BLaER1 treated with 17β-estradiol and CSF1 and Interleukin-3, amounts not matched to agents 10 nM and 100 nM (cell line): ENCODE results near the gene WNT9B.

Experiments used
- H3K27ac ChIP-seq, 11 experiments: shearing (Covaris generic); formaldehyde crosslinking; 2 replicates each; pipeline ENCODE4 v1.8.1; 2022
- H3K27me3 ChIP-seq, 11 experiments: shearing (Covaris generic); formaldehyde crosslinking; 2 replicates each; pipeline ENCODE4 v1.8.1; 2022
- H3K36me3 ChIP-seq, 11 experiments: shearing (Covaris generic); formaldehyde crosslinking; 2 replicates each; pipeline ENCODE4 v1.8.1; 2022
- H3K4me1 ChIP-seq, 10 experiments: shearing (Covaris generic); formaldehyde crosslinking; 2 replicates each; pipeline ENCODE4 v1.8.1; 2022
- H3K4me2 ChIP-seq, 11 experiments: shearing (Covaris generic); formaldehyde crosslinking; 2 replicates each; pipeline ENCODE4 v1.8.1; 2022
- H3K4me3 ChIP-seq, 10 experiments: shearing (Covaris generic); formaldehyde crosslinking; 2 replicates each; pipeline ENCODE4 v1.8.1; 2022
- H3K9ac ChIP-seq, 11 experiments: shearing (Covaris generic); formaldehyde crosslinking; 2 replicates each; pipeline ENCODE4 v1.8.1; 2022
- H3K9me3 ChIP-seq, 11 experiments: shearing (Covaris generic); formaldehyde crosslinking; replicated peaks in 1 of 11; 2 replicates each; pipeline ENCODE4 v1.8.1; 2022
- H4K20me1 ChIP-seq, 11 experiments: shearing (Covaris generic); formaldehyde crosslinking; 2 replicates each; pipeline ENCODE4 v1.8.1; 2022
- Cebpa-rat ChIP-seq, 11 experiments: shearing (Covaris generic); IDR thresholded peaks; 2 replicates each; pipeline ENCODE4 v1.8.1; 2022

The WNT9B gene

DNA sequence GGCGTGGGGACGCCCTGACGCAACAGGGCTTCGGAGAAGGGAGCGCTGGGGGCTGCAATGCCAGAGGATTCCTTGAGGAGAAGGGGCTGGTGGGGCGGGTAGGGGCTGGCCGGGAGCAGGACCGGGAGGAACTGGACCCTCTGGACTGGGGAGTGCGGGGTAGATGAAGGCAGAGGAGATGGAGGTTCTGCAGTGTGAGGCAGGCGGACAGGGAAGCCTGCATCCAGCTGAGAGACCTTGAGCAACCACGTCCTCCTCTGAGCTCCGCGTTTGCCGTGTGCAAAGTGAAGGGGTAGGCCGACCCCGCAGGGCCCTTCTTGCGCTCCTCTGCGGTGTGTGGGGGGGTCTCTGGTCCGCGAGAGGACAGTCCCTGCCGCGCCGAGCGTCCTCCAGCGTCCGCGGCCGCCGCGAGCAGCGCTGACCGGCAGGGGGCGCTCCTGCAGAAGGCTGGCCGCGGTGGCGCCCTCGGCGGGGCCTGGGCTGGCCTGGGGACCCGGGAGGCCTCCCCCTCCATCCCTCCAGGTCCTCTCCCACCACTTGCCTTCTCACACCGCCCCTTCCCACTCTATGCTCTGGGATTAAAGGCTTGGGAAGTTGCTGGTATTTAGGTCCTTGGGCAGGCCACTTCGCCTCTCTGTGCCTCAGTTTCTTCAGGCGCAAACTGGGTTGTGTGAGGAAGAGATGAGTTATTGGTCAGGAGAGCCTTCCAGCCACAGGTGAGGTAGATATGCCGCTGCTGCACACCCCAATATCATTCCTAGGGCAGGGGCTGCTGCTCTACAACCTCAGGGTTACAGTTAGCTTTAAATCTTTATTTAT lies 9.6 kb upstream of the WNT9B start:
- Histone ChIP-seq H3K4me1 (peaks cover 5 to 19% (median 17%) of the 10 kb centered on the region in 10 experiments; a peak in 18 of 20 replicates), H3K27ac (no peak overlapping the region), H3K27me3 (peaks cover 0 to 15% (median 9%) of the 10 kb centered on the region in 11 experiments; a peak in 9 of 22 replicates), H3K9ac (no peak overlapping the region), H4K20me1 (no peaks in the 10 kb centered on the region), H3K4me3 (no peak overlapping the region), H3K4me2 (peak overlapping the region in 1 of 11 experiments; percentile 44; a peak in 1 of 22 replicates), H3K9me3 (peaks cover 7 to 30% (median 28%) of the 10 kb centered on the region in 11 experiments), H3K36me3 (no peaks in the 10 kb centered on the region)
- TF ChIP-seq Cebpa-rat (IDR thresholded peaks at IDR 0.05): no peak

DNA sequence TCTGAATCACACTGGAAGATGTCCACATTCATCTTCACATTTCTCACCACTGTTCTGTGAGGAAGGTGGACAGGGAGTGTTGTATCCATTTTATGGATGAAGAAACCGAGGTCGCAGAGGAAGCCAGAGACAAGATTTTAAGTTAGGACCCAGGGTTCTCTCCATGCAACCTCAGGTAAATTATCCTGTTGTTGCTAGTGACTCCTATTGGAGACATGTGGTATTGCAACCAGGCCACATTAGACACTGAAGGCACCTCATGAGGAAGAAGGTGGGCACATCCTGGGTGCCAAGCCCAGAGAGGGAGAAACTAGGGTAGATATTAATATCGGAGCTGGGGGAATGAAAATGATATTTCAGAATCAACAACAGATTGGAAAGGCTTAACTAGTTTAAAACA lies 8.5 kb upstream of the WNT9B start:
- no peaks in the 10 kb centered on the region for H3K36me3 ChIP-seq
- no peak overlapping the region for H3K27ac ChIP-seq
- H3K4me3 ChIP-seq: no peak overlapping the region
- peaks cover 7 to 30% (median 28%) of the 10 kb centered on the region in 11 experiments for H3K9me3 ChIP-seq
- peaks cover 5 to 19% (median 17%) of the 10 kb centered on the region in 10 experiments; a peak in 18 of 20 replicates for H3K4me1 ChIP-seq
- TF ChIP-seq Cebpa-rat (IDR thresholded peaks at IDR 0.05): no peak
- H4K20me1 ChIP-seq: no peaks in the 10 kb centered on the region; a peak in 1 of 22 replicates
- no peak overlapping the region for H3K9ac ChIP-seq
- peaks cover 0 to 15% (median 9%) of the 10 kb centered on the region in 11 experiments; a peak in 9 of 22 replicates for H3K27me3 ChIP-seq
- H3K4me2 ChIP-seq: no peak overlapping the region

DNA sequence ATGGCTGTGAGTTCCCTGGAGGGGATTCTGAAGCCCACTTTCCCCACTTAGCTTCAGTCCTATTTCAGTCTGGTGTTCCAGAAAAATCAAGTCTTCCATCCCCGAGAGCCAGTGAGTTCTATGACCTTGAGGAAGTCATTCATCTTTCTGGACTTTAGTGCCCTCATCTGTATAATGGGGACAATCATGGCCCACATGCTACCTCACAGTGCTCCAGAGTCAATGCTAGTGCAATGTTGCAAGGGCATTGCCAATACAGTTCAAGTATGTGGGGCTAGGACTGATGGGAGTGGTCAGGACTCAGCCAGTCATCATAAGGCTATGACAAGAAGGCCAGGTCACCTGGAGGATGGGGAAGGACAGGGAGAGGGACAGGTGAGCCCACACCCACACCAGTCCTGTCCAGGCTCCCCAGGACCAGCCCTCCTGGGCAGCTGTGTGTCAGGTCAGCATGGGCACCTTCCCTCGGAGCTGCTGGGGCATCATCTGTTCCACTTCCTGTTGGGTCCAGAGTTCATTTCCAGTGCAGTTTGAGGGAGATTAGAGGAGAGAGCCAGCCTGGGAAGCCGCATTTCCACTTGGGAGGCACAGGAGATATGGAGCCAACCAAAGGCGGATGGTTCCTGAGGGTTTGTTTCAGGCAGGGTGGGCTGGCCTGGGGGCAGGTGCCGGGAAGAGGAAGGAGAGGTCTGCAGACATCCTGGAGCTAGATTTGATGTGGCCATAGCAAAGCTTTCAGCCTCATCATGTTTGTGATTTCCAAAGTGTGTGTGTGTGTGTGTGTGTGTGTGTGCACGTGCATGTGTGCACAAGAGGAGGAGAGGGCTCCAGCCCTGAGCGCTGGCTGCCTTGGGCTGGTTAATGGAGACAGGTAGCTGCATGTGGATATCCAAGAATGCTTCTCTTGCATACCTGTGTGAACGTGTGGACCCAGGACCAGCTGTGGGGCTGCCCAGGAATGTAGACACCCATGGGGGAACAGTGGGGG lies 3.9 kb upstream of the WNT9B start:
- H3K27me3 ChIP-seq: peaks cover 36 to 45% (median 41%) of the 10 kb centered on the region in 11 experiments
- H4K20me1 ChIP-seq: peaks cover 0 to 20% (median 0%) of the 10 kb centered on the region in 11 experiments; a peak in 5 of 22 replicates
- peaks cover 12 to 30% (median 28%) of the 10 kb centered on the region in 10 experiments; a peak in 19 of 20 replicates for H3K4me1 ChIP-seq
- no peak overlapping the region for H3K4me2 ChIP-seq
- no peak overlapping the region for H3K4me3 ChIP-seq
- H3K36me3 ChIP-seq: no peaks in the 10 kb centered on the region
- no peak overlapping the region for H3K9ac ChIP-seq
- H3K9me3 ChIP-seq: peaks cover 7 to 11% (median 10%) of the 10 kb centered on the region in 11 experiments
- H3K27ac ChIP-seq: no peak overlapping the region
- TF ChIP-seq Cebpa-rat (IDR thresholded peaks at IDR 0.05): no peak

DNA sequence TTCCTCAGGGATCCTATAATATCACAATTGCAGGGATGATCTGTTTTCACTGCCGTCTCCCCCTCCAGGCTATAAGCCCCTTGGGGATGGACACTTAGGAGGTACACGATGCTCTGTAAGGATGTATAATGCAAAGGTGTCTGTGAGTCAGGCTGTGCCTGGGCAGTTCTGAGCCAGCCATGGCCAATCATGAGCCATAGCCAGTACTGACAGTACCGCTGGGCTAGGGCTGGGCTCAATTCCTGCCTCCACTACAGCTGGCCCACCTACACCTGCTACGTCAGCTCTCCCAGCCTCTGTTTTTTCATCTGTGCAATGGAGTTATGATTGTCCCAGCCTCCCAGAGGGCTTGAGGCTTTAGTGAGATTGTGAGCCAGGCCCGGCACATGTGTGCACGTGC lies 2.8 kb upstream of the WNT9B start:
- H3K4me3 ChIP-seq: no peak overlapping the region
- peaks cover 12 to 32% (median 28%) of the 10 kb centered on the region in 10 experiments; a peak in 19 of 20 replicates for H3K4me1 ChIP-seq
- H3K27me3 ChIP-seq: peaks cover 46 to 56% (median 51%) of the 10 kb centered on the region in 11 experiments
- no peak overlapping the region for H3K27ac ChIP-seq
- no peak overlapping the region for H3K9ac ChIP-seq
- no peak overlapping the region for H3K4me2 ChIP-seq
- peaks cover 0 to 1% (median 0%) of the 10 kb centered on the region in 11 experiments; a peak in 1 of 22 replicates for H3K9me3 ChIP-seq
- H4K20me1 ChIP-seq: peaks cover 0 to 20% (median 0%) of the 10 kb centered on the region in 11 experiments; a peak in 5 of 22 replicates
- TF ChIP-seq Cebpa-rat (IDR thresholded peaks at IDR 0.05): no peak
- no peaks in the 10 kb centered on the region for H3K36me3 ChIP-seq

DNA sequence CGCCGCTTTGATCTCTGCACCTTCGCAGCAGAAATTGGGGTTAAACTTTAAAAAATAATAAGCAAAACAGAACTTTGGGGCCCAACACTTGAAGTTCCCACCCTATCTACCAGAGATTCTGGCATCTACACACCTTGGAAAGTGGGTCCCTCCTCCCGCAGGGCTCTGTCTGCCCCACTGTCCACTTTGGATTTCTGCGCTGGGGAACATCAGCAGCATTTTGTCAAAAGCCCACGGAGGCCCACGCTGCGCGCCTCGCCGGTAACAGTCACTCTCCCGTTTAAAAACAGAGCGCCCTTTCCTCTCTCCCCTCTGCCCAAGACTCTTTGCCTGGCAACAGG lies 725 bp upstream of the WNT9B start:
- no peak overlapping the region for H3K9ac ChIP-seq
- H3K4me3 ChIP-seq: no peak overlapping the region
- peaks cover 0 to 20% (median 0%) of the 10 kb centered on the region in 11 experiments; a peak in 5 of 22 replicates for H4K20me1 ChIP-seq
- peaks cover 49 to 67% (median 61%) of the 10 kb centered on the region in 11 experiments for H3K27me3 ChIP-seq
- no peak for TF ChIP-seq Cebpa-rat (IDR thresholded peaks at IDR 0.05)
- peaks cover 7 to 13% (median 10%) of the 10 kb centered on the region in 10 experiments; a peak in 15 of 20 replicates for H3K4me1 ChIP-seq
- no peak overlapping the region for H3K4me2 ChIP-seq
- no peaks in the 10 kb centered on the region for H3K9me3 ChIP-seq
- no peak overlapping the region for H3K27ac ChIP-seq
- H3K36me3 ChIP-seq: no peaks in the 10 kb centered on the region

DNA sequence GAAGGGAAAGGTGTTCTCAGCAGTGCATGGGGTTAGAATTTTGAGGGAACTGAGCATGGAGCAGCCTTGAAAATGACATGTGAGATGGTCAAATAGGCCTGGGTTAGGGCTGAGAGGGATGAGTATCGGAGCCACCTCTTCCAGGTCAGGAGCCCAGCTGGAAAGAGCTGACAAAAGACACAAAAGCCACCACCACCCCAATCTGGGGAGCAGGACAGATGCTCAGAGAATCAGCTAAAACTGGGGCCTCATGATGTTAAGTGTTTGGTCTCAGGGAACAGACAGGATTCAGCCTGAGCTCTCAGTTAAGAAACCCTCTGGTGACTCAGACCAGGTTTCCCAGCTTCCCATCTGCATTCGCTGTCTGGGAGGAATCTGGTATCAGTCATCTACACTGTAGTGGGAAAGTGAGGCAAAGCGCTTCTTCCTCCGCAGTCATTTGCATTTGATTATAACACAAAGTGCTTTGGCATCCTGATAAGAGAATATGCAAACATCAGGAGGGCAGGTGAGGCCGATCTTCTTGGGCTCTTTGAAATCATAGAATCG lies 2.6 kb downstream of the WNT9B start:
- H3K4me1 ChIP-seq: peaks cover 7 to 13% (median 10%) of the 10 kb centered on the region in 10 experiments; a peak in 15 of 20 replicates
- no peak overlapping the region for H3K4me3 ChIP-seq
- H3K36me3 ChIP-seq: no peaks in the 10 kb centered on the region
- H3K9me3 ChIP-seq: no peaks in the 10 kb centered on the region
- H3K9ac ChIP-seq: no peak overlapping the region
- no peak overlapping the region for H3K27ac ChIP-seq
- no peak for TF ChIP-seq Cebpa-rat (IDR thresholded peaks at IDR 0.05)
- H4K20me1 ChIP-seq: peaks cover 0 to 20% (median 0%) of the 10 kb centered on the region in 11 experiments; a peak in 5 of 22 replicates
- H3K4me2 ChIP-seq: no peak overlapping the region
- H3K27me3 ChIP-seq: peaks cover 47 to 57% (median 55%) of the 10 kb centered on the region in 11 experiments

DNA sequence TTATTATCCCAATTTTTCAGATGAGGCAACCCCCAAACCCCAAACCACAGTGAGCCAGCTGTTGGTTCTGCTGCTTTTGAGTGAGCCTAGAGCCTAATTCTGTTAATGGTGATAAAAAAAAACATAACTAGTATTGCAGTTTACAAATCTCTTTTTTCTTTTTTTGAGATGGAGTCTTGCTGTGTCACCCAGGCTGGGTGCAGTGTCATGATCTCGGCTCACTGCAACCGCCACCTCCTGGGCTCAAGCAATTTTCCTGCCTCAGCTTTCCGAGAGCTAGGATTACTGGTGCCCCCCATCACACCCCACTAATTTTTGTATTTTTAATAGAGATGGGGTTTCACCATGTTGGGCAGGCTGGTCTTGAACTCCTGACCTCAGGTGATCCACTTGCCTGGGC lies 3.1 kb downstream of the WNT9B start:
- Histone ChIP-seq H4K20me1 (peaks cover 0 to 16% (median 0%) of the 10 kb centered on the region in 11 experiments; a peak in 4 of 22 replicates), H3K4me1 (peaks cover 7 to 13% (median 10%) of the 10 kb centered on the region in 10 experiments; a peak in 15 of 20 replicates), H3K36me3 (no peaks in the 10 kb centered on the region), H3K9ac (no peak overlapping the region), H3K27me3 (peaks cover 42 to 52% (median 50%) of the 10 kb centered on the region in 11 experiments), H3K4me3 (no peak overlapping the region), H3K9me3 (no peaks in the 10 kb centered on the region), H3K27ac (no peak overlapping the region), H3K4me2 (no peak overlapping the region)
- TF ChIP-seq Cebpa-rat (IDR thresholded peaks at IDR 0.05): no peak

DNA sequence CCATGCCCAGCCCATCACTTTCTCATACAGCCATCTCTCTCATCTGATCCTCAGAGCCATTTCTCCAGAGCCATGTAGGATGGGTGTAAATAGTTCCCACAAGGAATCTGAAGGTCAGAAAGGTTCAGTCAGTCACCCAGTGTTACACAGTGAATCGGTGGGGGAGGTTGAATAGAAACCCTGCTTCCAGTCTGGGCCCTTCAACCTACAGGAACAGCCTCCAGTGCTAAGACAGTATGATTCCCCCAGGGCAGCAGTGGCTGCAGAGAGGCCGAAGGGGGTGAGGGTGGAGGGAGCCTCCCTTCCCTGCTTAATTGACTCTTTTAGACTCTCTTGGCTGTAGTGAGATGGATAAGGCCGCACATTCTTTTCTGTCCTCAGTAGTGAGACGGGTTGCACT lies 3.6 kb downstream of the WNT9B start:
- Histone ChIP-seq H3K4me3 (no peak overlapping the region), H4K20me1 (peaks cover 0 to 16% (median 0%) of the 10 kb centered on the region in 11 experiments; a peak in 4 of 22 replicates), H3K27ac (no peak overlapping the region), H3K9me3 (no peaks in the 10 kb centered on the region), H3K27me3 (peaks cover 38 to 48% (median 45%) of the 10 kb centered on the region in 11 experiments), H3K9ac (no peak overlapping the region), H3K4me2 (no peak overlapping the region), H3K36me3 (no peaks in the 10 kb centered on the region), H3K4me1 (peaks cover 7 to 13% (median 10%) of the 10 kb centered on the region in 10 experiments; a peak in 15 of 20 replicates)
- no peak for TF ChIP-seq Cebpa-rat (IDR thresholded peaks at IDR 0.05)
